HUES6 (cell line): Measurements from ENCODE around the gene LPCAT2.

Experiments used
- H3K27ac ChIP-seq: 2 replicates; pipeline ENCODE4 v1.7.0; 2013; ENCODE audit warnings: low read depth, mild to moderate bottlenecking, low read length, inconsistent platforms
- H3K27me3 ChIP-seq: 2 replicates; pipeline ENCODE4 v1.6.1; 2013; ENCODE audit warnings: low read length; ENCODE audit not compliant: control insufficient read depth, insufficient read depth
- H3K36me3 ChIP-seq: 2 replicates; pipeline ENCODE4 v1.6.1; 2013; ENCODE audit warnings: low read length; ENCODE audit not compliant: control insufficient read depth, insufficient read depth
- H3K4me1 ChIP-seq: 2 replicates; pipeline ENCODE4 v1.6.1; 2013; ENCODE audit warnings: low read length; ENCODE audit not compliant: control insufficient read depth, insufficient read depth
- H3K4me3 ChIP-seq: 2 replicates; pipeline ENCODE4 v1.5.1; 2013; ENCODE audit warnings: low read depth, low read length
- H3K9ac ChIP-seq: one replicate; pipeline ENCODE4 v1.6.1; 2013; ENCODE audit warnings: mild to moderate bottlenecking, low read length
- H3K9me3 ChIP-seq: 2 replicates; pipeline ENCODE4 v1.6.1; 2013; ENCODE audit warnings: low read depth, low read length; ENCODE audit not compliant: control insufficient read depth, insufficient read depth

Gene LPCAT2

DNA sequence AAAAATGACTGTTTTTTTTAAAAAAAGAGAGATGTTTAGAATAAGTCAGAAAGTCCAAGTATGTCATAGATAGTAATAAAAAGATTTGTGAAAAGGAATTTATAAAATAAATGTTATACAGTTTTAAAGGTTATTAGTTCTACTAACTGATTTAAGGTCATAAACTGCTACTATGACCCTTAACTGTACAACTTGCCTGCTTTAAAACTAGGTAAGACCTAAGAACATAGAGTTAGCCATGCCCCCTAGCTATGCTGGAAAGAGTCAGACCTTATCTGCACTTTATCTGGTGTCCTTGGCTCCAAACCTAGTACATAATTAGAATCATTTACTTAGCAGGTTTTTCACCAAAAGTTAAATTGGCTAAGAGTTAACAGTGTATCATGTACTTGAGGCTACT lies 123.4 kb downstream of the LPCAT2 start:
- Histone ChIP-seq H3K27ac (no peak overlapping the region), H3K27me3 (no peaks in the 10 kb centered on the region), H3K4me1 (0 out of 2 replicates have a peak, but pooled peaks cover 3% of the 10 kb centered on the region), H3K4me3 (no peak overlapping the region), H3K36me3 (no peaks in the 10 kb centered on the region), H3K9me3 (peaks cover 47% of the 10 kb centered on the region), H3K9ac (no peak overlapping the region)

DNA sequence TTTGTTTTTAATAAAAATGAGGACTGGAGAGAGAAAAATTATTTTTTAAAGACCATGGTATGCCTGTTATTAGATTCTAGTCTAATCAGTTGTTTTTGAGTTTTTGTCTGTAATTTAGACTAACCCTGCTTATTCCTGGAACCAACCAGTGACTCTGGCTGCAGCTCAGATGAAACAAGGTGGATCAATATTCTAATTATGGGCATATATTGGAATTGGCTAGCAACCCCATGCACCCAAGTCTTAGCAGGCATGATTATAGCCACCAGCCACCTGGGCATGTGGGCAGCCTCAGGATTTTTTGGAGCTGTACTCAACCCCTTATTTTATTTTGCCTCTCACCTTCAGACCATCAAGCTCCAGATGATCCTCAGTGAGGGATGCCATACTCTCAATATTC lies 125.3 kb downstream of the LPCAT2 start:
- H3K27me3 ChIP-seq = no peaks in the 10 kb centered on the region
- peaks cover 37% of the 10 kb centered on the region for H3K9me3 ChIP-seq
- H3K4me3 ChIP-seq = no peak overlapping the region
- H3K27ac ChIP-seq = no peak overlapping the region
- H3K36me3 ChIP-seq = no peaks in the 10 kb centered on the region
- no peak overlapping the region for H3K9ac ChIP-seq
- no peaks in the 10 kb centered on the region for H3K4me1 ChIP-seq
